Measurements from ENCODE around the gene MTX1. TPM values are rescaled to one million over a fixed set of nuclear protein-coding genes. Genes with fewer than 3 reads are reported as not detected.

Gene MTX1
- total and polyA plus RNA-seq, 9 of the 15 experiments (the other 6 are each of a cell fraction or from before 2014, with no cell fraction given), result 29.1 to 98.4 (median 66.9) TPM

DNA sequence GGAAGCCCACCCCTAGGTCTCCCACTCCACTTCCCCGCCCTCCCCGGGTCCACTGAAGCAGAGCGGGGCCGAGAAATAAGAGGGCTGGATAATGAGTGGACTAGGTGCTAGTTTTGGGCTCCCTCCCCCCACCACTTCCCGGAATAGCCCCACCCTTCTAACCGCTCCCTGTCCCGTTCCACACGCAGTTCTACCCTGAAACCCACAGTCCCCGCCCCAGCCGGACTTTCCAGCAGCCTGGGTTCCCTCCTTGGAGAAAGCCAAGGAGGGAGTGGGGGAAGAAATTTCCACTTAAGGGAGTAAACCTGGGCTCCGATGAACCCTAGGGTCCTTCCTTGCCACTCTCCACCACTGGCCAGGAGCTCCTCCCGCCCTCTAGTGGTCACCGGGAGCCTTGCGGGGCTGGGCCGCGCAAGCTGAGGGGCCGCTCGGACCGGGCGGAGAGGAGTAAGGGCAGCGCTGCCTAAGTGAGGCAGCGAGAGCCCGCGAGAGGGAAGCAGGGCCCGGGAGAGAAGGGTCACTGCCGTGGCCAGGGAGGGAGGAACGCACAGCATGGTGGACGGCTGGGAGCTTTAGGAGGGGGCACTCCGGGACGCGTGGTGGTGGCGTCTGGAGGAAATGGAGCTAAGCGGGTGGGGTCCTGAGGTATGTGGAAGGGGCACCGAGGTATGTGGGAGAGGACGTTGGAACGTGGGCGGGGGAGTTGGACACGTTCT lies 15.1 kb upstream of the MTX1 start (continued):
- TF ChIP-seq FOS (IDR thresholded peaks at IDR 0.05; ENCODE audit: extremely low read depth, insufficient read length), result no peak
- TF ChIP-seq SMARCA4 (IDR thresholded peaks at IDR 0.05), result peak; percentile 66; the same call in 1 of the 2 replicates
- 0 out of 2 replicates have a peak, but pooled peaks have one; percentile 22 for TF ChIP-seq PTBP1 (IDR thresholded peaks at IDR 0.05; ENCODE audit: low read depth, low read length)
- no peak for TF ChIP-seq POLR3G (IDR thresholded peaks at IDR 0.05; ENCODE audit: extremely low read depth, insufficient read length, insufficient replicate concordance)
- TF ChIP-seq HMGN3 (IDR thresholded peaks at IDR 0.05; ENCODE audit: borderline replicate concordance, extremely low read depth, insufficient read length, low read depth, low read length), result peak; percentile 64
- TF ChIP-seq, protein P1, sequence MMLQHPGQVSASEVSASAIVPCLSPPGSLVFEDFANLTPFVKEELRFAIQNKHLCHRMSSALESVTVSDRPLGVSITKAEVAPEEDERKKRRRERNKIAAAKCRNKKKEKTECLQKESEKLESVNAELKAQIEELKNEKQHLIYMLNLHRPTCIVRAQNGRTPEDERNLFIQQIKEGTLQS (IDR thresholded peaks at IDR 0.05), result no peak
- TF ChIP-seq, protein P1 (CRISPR knock-in tag; conservative IDR thresholded peaks at IDR 0.05), result peak; percentile 43; the same call in 1 of the 2 replicates
- TF ChIP-seq MECOM (CRISPR knock-in tag; IDR thresholded peaks at IDR 0.05), result no peak
- no peak for TF ChIP-seq FOSL1 (tag; conservative IDR thresholded peaks at IDR 0.05)
- TF ChIP-seq HDAC6 (IDR thresholded peaks at IDR 0.05; ENCODE audit: low read depth, low read length), result no peak
- TF ChIP-seq, protein P2, sequence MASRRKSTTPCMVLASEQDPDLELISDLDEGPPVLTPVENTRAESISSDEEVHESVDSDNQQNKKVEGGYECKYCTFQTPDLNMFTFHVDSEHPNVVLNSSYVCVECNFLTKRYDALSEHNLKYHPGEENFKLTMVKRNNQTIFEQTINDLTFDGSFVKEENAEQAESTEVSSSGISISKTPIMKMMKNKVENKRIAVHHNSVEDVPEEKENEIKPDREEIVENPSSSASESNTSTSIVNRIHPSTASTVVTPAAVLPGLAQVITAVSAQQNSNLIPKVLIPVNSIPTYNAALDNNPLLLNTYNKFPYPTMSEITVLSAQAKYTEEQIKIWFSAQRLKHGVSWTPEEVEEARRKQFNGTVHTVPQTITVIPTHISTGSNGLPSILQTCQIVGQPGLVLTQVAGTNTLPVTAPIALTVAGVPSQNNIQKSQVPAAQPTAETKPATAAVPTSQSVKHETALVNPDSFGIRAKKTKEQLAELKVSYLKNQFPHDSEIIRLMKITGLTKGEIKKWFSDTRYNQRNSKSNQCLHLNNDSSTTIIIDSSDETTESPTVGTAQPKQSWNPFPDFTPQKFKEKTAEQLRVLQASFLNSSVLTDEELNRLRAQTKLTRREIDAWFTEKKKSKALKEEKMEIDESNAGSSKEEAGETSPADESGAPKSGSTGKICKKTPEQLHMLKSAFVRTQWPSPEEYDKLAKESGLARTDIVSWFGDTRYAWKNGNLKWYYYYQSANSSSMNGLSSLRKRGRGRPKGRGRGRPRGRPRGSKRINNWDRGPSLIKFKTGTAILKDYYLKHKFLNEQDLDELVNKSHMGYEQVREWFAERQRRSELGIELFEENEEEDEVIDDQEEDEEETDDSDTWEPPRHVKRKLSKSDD (conservative IDR thresholded peaks at IDR 0.05; ENCODE audit: low read length), result no peak
- TF ChIP-seq KHSRP (IDR thresholded peaks at IDR 0.05), result no peak
- no peak for TF ChIP-seq POLR3A (IDR thresholded peaks at IDR 0.05; ENCODE audit: borderline replicate concordance, extremely low read depth, insufficient read depth, insufficient read length)
- TF ChIP-seq, protein P3, sequence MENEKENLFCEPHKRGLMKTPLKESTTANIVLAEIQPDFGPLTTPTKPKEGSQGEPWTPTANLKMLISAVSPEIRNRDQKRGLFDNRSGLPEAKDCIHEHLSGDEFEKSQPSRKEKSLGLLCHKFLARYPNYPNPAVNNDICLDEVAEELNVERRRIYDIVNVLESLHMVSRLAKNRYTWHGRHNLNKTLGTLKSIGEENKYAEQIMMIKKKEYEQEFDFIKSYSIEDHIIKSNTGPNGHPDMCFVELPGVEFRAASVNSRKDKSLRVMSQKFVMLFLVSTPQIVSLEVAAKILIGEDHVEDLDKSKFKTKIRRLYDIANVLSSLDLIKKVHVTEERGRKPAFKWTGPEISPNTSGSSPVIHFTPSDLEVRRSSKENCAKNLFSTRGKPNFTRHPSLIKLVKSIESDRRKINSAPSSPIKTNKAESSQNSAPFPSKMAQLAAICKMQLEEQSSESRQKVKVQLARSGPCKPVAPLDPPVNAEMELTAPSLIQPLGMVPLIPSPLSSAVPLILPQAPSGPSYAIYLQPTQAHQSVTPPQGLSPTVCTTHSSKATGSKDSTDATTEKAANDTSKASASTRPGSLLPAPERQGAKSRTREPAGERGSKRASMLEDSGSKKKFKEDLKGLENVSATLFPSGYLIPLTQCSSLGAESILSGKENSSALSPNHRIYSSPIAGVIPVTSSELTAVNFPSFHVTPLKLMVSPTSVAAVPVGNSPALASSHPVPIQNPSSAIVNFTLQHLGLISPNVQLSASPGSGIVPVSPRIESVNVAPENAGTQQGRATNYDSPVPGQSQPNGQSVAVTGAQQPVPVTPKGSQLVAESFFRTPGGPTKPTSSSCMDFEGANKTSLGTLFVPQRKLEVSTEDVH (IDR thresholded peaks at IDR 0.05; ENCODE audit: low read depth, partially characterized antibody), result peak; percentile 60
- no peak for TF ChIP-seq COPS2 (conservative IDR thresholded peaks at IDR 0.05)

Measured in K562 (cell line).